GM18526 (cell line): ENCODE results near the gene OSBPL3.

Source experiments
- POLR2A ChIP-seq: IDR thresholded peaks from 3 replicates; pipeline ENCODE4 v1.6.1; 2011; ENCODE audit not compliant: insufficient read length; ENCODE audit errors: extremely low read depth

OSBPL3 gene

GRCh38 chr7:24800667-24801066 lies 179.3 kb downstream of the OSBPL3 start:
- no peak for TF ChIP-seq POLR2A

GRCh38 chr7:24800073-24800472 lies 179.9 kb downstream of the OSBPL3 start:
- TF ChIP-seq POLR2A = no peak

- no peak for TF ChIP-seq POLR2A
Measured at GRCh38 chr7:24799506-24799905, 180.5 kb downstream of the OSBPL3 start.

GRCh38 chr7:24798261-24798660 lies 181.7 kb downstream of the OSBPL3 start:
- TF ChIP-seq POLR2A = no peak

GRCh38 chr7:24797270-24797669 lies 182.7 kb downstream of the OSBPL3 start:
- no peak for TF ChIP-seq POLR2A

GRCh38 chr7:24795407-24795767 lies 184.6 kb downstream of the OSBPL3 start:
- TF ChIP-seq POLR2A = no peak

- TF ChIP-seq POLR2A = no peak
Measured at GRCh38 chr7:24793982-24794648, 185.9 kb downstream of the OSBPL3 start.

GRCh38 chr7:24788961-24789576 lies 190.9 kb downstream of the OSBPL3 start:
- no peak for TF ChIP-seq POLR2A

- no peak for TF ChIP-seq POLR2A
Measured at GRCh38 chr7:24788075-24788474, 191.9 kb downstream of the OSBPL3 start.

- no peak for TF ChIP-seq POLR2A
Measured at GRCh38 chr7:24786941-24787340, 193.0 kb downstream of the OSBPL3 start.

- TF ChIP-seq POLR2A = no peak
Measured at GRCh38 chr7:24786306-24786705, 193.7 kb downstream of the OSBPL3 start.

- no peak for TF ChIP-seq POLR2A
Measured at GRCh38 chr7:24784277-24784676, 195.7 kb downstream of the OSBPL3 start.

GRCh38 chr7:24783698-24784097 lies 196.3 kb downstream of the OSBPL3 start:
- no peak for TF ChIP-seq POLR2A

GRCh38 chr7:24781106-24781505 lies 198.9 kb downstream of the OSBPL3 start:
- no peak for TF ChIP-seq POLR2A

- TF ChIP-seq POLR2A = no peak
Measured at GRCh38 chr7:24779283-24779655, 200.7 kb downstream of the OSBPL3 start.

- no peak for TF ChIP-seq POLR2A
Measured at GRCh38 chr7:24778543-24779282, 201.3 kb downstream of the OSBPL3 start.
